ENCODE data around the gene GTSE1. TPM values are rescaled to one million over a fixed set of nuclear protein-coding genes. Genes with fewer than 3 reads are reported as not detected.
A peak's percentile ranks its signal among the peaks of the same experiment; 100 is the strongest.

The GTSE1 gene
- total and polyA plus RNA-seq, 2 of the 13 experiments (the other 11 are each of a cell fraction or from before 2014, with no cell fraction given) = 10.7 to 13.5 TPM

DNA sequence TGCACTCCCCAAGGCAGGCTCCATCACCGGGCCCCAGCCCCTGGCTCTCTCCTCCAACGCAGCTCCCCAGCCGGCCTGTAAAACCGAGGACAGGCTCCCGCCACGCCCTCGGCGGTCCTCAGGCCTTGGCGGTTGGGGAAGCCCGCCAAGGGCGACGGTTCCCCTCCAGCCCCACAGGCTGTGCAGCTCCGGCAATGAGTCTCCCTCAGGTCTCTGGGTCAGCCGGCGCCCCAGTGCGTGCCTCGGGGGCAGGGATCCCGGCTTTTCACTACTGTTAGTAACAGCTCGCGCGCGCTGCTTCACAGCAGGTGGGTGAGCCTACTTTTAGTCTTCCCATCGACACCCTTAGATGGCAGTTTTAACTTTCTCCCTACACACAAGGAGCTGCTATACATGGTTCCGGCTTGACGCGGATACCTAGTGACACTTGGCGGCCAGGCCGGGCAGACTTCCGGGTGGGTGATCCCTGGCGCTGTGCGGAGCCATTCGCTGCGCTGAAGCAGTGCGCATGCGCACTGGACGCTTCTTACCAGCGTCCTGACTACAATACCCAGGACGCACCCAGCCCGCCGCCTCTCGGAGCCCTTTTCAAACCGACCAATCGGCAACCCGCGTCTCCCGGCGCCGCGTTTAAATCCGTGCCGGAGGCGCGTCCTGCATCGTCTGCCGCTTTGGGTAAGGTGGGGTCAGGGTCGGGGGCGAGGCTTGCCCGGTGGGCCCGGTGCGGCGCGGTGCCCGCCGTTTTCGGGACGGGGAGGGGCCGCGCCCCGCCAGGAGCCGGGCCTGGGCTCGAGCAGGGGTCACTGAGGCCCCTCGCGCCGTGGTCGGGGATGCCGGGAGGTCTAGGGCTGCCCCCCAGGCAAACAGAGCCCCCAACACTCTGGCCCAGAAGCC lies at the start of gene GTSE1 (continued):
- TF ChIP-seq, protein P1, sequence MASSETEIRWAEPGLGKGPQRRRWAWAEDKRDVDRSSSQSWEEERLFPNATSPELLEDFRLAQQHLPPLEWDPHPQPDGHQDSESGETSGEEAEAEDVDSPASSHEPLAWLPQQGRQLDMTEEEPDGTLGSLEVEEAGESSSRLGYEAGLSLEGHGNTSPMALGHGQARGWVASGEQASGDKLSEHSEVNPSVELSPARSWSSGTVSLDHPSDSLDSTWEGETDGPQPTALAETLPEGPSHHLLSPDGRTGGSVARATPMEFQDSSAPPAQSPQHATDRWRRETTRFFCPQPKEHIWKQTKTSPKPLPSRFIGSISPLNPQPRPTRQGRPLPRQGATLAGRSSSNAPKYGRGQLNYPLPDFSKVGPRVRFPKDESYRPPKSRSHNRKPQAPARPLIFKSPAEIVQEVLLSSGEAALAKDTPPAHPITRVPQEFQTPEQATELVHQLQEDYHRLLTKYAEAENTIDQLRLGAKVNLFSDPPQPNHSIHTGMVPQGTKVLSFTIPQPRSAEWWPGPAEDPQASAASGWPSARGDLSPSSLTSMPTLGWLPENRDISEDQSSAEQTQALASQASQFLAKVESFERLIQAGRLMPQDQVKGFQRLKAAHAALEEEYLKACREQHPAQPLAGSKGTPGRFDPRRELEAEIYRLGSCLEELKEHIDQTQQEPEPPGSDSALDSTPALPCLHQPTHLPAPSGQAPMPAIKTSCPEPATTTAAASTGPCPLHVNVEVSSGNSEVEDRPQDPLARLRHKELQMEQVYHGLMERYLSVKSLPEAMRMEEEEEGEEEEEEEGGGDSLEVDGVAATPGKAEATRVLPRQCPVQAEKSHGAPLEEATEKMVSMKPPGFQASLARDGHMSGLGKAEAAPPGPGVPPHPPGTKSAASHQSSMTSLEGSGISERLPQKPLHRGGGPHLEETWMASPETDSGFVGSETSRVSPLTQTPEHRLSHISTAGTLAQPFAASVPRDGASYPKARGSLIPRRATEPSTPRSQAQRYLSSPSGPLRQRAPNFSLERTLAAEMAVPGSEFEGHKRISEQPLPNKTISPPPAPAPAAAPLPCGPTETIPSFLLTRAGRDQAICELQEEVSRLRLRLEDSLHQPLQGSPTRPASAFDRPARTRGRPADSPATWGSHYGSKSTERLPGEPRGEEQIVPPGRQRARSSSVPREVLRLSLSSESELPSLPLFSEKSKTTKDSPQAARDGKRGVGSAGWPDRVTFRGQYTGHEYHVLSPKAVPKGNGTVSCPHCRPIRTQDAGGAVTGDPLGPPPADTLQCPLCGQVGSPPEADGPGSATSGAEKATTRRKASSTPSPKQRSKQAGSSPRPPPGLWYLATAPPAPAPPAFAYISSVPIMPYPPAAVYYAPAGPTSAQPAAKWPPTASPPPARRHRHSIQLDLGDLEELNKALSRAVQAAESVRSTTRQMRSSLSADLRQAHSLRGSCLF (CRISPR knock-in tag; IDR thresholded peaks at IDR 0.05; ENCODE audit: borderline replicate concordance) = no peak
- TF ChIP-seq ZNF784 (CRISPR knock-in tag; IDR thresholded peaks at IDR 0.05; ENCODE audit: borderline replicate concordance) = peak; percentile 59; the same call in 1 of the 2 replicates
- TF ChIP-seq FOXC1 (CRISPR knock-in tag; IDR thresholded peaks at IDR 0.05; ENCODE audit: borderline replicate concordance) = peak; percentile 87
- TF ChIP-seq HNRNPH1 (optimal IDR thresholded peaks at IDR 0.05; ENCODE audit: low read depth, low read length) = no peak
- TF ChIP-seq ZNF484 (CRISPR knock-in tag; IDR thresholded peaks at IDR 0.05; ENCODE audit: borderline replicate concordance, low read depth) = peak; percentile 45; the same call in 1 of the 2 replicates
- TF ChIP-seq SMARCE1 (IDR thresholded peaks at IDR 0.05; ENCODE audit: borderline replicate concordance) = no peak
- TF ChIP-seq KDM2A (CRISPR knock-in tag; IDR thresholded peaks at IDR 0.05; ENCODE audit: borderline replicate concordance, low read depth) = peak; percentile 84
- TF ChIP-seq NCOR1 (IDR thresholded peaks at IDR 0.05; ENCODE audit: borderline replicate concordance, low read length) = no peak
- no peak for TF ChIP-seq HNF4G (IDR thresholded peaks at IDR 0.05; ENCODE audit: borderline replicate concordance, low read depth, low read length)
- no peak for TF ChIP-seq HNF4G (CRISPR knock-in tag; IDR thresholded peaks at IDR 0.05; ENCODE audit: borderline replicate concordance, low read depth)
- peak; percentile 92 for TF ChIP-seq ZNF333 (CRISPR knock-in tag; IDR thresholded peaks at IDR 0.05; ENCODE audit: borderline replicate concordance)
- no peak for TF ChIP-seq ARNT (IDR thresholded peaks at IDR 0.05)
- TF ChIP-seq REXO4 (CRISPR knock-in tag; IDR thresholded peaks at IDR 0.05; ENCODE audit: borderline replicate concordance) = peak; percentile 97
- no peak for TF ChIP-seq ZNF24 (IDR thresholded peaks at IDR 0.05)
- no peak for TF ChIP-seq ZNF678 (CRISPR knock-in tag; IDR thresholded peaks at IDR 0.05)
- no peak for TF ChIP-seq JARID2 (CRISPR knock-in tag; IDR thresholded peaks at IDR 0.05; ENCODE audit: insufficient replicate concordance)
- TF ChIP-seq HES4 (CRISPR knock-in tag; IDR thresholded peaks at IDR 0.05; ENCODE audit: borderline replicate concordance) = peak; percentile 75; the same call in 1 of the 2 replicates
- TF ChIP-seq SYNCRIP (IDR thresholded peaks at IDR 0.05; ENCODE audit: insufficient read depth, low read depth, low read length) = no peak
- TF ChIP-seq MYC (CRISPR knock-in tag; IDR thresholded peaks at IDR 0.05; ENCODE audit: borderline replicate concordance) = peak; percentile 36; the same call in 1 of the 2 replicates
- TF ChIP-seq MXI1 (IDR thresholded peaks at IDR 0.05; ENCODE audit: borderline replicate concordance, low read depth, low read length) = peak; percentile 95
- peak; percentile 77 for TF ChIP-seq MAX (IDR thresholded peaks at IDR 0.05)
- TF ChIP-seq CTCF (CRISPR knock-in tag; IDR thresholded peaks at IDR 0.05) = peak; percentile 84

Data from HepG2 (cell line).